Hematopoietic multipotent progenitor cell treated with erythropoietin and hydrocortisone succinate and interleukin-3 and kit ligand, for 8 days (in vitro differentiated cells): Measurements from ENCODE around the gene PAX7.

ENCODE experiments used
- DNase-seq: peaks from one replicate; pipeline ENCODE4 v3.0.0-alpha.2; 2015

PAX7 gene

DNA sequence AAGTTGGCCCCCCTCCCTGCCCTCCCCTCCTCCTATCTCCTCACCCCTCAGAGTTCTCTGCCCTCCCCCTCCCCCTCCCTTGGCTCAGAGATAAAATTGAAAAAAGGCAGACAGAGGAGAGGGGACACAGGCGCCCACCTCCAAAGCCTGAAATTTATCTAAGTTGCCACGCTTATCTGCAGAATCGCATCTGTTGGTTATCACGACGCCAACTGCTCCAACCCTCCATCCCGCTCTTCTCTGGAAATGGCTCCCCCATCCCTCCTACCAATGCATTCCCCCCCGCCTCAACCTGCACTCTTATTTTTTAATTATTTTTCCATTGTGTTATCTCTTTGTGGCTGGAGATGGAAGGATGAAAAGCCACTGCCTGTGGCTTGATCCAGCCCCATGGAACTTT lies 138.5 kb downstream of the PAX7 start:
- DNase-seq = no peak

DNA sequence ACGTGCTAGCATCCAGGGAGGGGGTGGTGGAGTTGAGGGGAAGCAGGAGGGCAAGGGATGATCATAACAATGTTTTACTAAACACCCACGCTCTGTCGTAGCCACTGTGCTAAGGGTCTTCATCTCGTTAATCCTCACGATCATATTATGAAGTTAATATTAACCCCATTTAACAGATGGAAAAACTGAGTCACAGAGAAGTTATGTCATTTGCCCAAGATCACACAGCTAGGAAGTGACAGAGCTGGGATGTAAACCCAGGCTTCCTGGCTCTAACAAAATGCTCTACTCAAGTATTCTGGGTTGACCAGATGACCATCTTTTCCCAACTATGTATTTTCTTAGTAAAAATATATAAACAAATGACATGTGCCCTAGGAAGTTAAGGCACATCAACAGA lies 140.2 kb downstream of the PAX7 start:
- no peak for DNase-seq

DNA sequence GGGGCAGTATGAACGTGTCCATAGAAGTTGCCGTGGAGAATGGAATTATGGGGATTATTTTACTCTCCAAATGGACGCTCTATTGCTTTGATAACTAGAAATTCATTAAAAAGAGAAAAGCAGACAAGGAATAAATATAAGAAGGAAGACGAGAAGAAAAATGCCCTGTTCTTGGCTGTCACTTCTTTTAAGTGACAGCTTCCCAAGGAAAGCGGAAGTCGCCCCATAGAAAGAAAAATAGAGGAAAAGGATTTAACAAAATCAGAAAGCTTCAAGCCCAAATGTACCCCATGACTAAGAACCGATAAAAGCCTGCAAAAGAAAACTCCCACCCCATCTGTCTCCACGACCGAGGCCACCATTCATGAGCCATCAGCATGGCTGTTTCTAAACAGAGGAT lies 143.1 kb downstream of the PAX7 start:
- no peak for DNase-seq

DNA sequence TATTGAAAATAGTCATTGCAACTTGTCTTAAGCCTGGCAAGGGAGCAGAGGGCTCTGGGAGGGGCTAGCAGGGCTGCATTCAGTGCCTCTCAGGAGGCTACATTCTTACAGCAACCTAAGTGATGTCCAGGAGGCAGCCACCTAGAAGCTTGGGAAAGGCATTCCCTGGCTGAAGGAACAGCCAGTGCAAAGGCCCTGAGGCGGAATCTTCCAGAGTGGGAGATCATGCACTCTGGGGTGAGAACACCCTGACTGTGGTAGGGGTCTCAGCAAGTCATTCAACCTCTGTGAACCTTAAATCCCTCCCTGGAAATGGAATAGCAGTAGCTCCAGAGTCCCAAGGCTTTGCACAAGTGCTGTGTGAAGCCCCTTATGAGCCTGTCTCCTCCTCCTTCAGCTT lies 144.7 kb downstream of the PAX7 start:
- no peak for DNase-seq

DNA sequence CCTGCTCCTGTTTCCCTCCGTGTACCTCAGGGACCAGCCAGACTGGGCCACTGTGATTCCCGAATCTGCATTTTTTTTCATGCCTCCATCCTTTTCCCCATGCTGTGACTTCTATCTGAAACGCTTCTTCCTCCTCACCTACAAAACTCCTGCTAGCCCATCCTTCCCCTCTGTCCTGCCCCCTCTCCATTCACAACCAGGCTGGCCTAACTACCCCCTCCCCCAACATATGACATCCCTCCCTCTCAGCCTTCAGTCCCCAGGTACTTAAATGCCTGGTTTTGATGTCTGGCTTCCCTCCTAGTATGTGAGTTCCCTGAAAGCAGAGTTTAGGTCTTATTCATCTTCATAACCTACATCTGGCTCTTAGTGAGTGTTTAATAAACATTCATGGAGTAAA lies 146.1 kb downstream of the PAX7 start:
- DNase-seq = no peak

DNA sequence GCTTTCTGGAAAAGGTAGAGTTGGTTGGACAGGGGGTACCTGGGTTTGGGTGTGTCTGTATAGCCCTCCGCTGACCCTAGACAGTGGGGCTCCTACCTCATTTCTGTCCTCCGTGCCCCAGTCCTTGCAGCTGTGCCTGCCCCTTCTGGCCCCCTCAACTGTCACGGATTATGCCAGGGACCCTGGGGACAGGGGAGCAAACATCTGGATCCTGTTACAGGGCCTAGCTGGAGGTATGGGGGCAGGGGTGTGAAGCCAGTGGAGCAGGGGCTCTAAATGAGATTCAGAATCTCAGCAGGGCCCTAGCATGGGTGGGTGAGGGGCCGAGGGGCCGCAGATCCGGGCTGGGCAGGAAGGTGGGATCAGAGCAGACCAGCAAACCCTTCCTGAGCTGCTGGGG lies 147.8 kb downstream of the PAX7 start:
- no peak for DNase-seq

DNA sequence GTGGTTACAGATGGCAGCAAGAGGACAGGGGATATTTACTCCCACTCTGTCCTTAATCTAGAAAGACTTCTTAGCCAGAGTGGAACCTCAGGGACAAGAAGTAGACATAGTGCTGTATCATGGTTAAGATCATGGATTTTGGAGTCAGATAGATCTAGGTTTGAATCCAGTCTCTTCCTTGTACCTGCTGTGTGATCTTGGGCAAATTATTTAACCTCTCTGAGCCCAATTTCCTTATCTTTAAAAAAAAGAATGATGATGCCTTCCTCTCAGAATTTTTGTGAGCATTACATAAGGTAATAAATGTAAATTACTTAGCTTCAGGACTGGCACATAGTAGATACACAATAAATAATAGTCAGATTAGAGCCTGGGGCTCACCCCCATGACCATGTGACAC lies 150.4 kb downstream of the PAX7 start:
- DNase-seq = no peak

DNA sequence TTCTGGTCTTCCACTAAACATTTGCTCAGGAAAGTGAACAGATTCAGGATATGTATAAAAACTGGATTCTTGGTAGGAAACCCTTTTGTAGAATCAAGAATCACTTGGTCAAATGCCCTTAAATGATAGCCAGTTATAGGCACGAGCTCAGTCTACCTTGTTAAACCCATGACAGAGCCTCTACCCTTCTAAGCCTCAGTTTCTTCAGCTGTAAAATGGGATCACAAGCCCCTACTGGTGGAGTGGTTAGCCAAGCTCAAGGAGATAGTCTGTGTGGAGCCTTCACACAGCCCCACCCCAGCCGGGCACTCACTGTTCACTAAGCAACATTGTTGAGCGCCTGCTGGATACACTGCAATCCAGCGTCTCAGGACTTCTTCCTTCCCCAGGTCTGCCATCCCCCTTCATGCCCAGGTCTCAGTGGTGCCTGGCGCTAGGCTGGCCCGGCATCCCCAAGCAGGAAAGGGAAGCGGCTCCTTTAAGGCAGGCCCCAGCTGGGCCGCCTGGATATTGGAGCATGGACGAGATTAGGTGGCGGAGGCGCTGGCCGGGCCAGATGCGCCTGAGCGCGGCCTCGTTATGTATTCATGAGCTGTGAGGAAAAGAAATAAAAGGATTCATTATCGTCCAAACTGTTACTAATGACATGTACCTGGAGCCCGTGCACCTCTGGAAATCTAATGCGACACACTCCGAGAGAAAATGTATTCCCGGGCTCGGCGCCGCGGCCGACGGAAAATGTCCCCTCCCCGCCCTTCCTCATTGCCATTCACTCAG lies 153.2 kb downstream of the PAX7 start:
- DNase-seq = no peak

DNA sequence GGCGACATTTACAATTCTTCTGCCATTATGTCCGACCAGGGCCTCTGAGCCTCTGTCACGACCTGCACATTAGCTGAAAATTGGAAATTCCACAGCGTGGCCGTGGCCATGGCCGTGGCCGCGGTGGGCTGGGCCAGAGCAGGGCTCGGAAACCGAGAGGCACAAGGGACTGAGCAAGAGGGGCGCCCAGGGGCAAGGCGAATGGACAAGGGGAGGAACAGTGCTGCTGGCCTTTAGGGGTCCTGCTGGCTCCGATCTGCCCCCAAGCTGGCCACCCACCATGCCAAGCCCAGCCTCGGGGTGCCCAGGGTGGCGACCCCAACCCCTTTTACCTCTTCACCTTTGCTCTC lies 153.8 kb downstream of the PAX7 start:
- no peak for DNase-seq

DNA sequence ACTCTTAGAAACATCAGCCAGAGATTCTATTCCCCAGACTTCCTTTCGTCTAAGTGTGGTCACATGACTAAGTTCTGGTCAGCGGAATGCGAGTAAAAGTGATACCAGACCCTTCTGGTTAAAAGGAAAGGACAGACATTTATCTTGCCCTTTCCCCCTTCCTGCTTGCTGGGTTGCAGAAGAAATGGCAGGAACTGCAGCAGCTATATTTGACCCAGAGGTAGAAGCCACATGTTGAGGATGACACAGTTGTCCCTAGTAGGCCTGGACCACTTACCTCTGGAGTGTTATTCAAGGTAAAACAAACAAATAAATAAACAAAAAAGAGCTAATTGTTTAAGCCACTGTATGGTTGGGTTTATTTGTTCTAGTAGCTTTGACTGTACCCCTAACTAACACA lies 155.5 kb downstream of the PAX7 start:
- DNase-seq = no peak

DNA sequence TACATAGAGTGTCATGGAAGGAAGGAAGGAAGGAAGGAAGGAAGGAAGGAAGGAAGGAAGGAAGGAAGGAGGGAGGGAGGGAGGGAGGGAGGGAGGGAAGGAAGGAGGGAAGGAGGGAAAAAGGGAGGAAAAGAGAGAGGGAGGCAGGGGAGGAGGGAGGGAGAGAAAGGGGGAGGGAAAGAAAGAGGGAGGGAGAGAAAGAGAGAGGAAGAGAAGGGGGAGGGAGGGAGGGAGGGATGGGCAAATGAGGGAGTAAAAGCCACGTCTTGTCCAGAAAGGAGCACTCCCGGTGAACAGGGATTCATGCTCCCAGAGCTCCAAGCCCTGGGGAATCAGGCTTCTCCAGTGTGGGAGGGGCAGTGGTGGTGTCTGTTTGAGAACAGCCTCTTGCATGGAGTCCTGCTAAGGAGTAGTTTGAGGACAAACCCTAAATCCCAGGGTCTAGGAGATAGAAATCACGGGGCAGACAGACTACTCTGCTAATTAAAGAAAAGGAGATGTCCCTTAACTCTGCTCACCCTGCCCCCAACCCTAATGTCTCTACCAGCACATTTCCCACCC lies 157.3 kb downstream of the PAX7 start:
- DNase-seq = no peak

DNA sequence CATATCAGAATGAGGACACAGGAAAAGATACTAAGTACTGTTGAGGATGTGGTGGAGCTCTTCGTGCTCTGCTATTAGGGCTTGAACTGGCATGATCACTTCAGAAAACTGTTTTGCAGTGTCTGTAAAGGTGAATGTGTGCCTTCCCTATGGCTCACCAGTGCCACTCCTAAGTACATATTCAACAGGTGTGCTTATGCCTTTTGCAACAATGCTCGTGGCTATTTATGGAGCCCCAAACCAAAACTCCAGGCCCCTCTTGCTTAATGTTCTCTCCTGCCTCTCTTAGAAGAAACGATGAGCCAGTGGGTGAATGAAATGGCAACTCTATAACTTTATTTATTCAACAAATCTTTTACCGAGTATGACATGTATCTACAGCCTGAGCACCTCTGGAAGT lies 158.6 kb downstream of the PAX7 start:
- DNase-seq = no peak

DNA sequence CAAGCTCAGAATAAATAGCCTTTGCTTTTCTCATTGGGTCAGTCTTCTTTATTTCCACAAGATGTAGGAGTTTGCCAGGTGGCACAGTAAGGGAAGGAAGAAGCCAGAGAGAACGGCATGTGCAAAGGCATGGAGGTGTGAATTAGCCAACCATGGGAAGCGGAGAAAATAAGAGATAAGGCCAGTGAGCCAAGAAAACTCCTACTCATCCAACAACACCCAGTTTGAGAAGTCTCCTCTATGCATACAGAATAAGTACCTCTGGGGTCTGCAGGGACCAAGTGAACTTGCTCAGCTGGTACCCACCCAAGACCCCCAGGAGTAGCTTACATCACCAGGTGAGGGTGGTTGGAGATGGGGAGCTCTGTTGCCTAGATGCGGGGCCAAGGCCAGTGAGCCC lies 162.1 kb downstream of the PAX7 start:
- DNase-seq = no peak

DNA sequence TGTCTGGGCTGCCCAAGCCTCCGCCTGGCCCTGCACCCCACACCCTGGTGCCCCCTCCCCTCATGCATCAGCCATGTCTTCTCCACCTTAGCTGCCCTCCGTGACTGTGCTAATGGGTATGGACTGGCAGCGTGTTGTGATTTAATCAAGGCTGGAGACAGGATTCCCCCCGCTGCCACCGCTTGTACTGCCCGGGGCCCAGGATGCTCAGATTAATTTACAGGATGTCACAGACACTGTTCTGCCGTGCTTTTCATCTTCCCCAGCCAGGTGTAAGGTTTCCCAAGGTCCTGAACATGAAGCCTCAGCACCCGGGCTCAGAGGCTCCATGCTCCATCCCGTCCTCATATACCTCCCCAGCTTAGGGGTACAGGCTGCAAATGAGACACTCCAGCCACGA lies 162.5 kb downstream of the PAX7 start:
- DNase-seq = no peak

DNA sequence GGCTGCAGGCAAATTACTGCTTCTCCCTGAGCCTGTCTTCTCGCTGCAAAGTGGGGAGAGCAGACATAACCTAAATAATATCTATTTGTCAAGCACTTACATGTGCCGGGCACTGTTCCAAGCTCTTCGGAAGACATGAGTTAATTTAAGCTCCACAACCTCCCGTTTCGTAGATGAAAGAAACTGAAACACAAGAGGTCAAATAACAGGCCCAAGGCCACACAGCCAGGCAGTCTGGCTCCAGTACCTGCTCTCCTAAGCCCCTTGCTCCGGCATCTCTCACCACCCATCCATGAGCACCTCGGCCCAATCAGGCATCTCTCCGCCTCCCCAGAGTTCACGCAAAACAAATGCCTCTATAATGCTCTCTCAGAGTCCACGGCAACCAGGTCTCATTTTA lies 163.4 kb downstream of the PAX7 start:
- no peak for DNase-seq

DNA sequence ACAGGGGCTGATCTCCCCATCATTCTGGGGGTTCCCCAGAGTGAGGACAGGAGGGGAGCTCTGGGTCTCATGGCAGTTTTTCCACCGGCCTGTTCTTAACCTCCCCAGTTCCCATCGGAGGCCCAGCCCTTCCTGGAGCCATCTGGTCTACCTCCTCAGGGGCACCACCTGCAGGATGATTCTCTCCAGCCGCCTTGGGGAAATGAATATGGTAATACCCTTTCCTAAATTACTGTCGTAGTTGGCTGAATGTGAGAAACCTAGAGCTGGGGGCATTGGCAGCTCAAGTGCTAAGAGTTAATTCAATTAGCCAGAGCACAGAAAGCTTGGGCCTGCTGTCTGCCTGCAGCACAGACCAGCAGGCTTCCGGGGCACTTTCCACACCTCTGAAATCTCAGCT lies 163.9 kb downstream of the PAX7 start:
- DNase-seq = no peak

DNA sequence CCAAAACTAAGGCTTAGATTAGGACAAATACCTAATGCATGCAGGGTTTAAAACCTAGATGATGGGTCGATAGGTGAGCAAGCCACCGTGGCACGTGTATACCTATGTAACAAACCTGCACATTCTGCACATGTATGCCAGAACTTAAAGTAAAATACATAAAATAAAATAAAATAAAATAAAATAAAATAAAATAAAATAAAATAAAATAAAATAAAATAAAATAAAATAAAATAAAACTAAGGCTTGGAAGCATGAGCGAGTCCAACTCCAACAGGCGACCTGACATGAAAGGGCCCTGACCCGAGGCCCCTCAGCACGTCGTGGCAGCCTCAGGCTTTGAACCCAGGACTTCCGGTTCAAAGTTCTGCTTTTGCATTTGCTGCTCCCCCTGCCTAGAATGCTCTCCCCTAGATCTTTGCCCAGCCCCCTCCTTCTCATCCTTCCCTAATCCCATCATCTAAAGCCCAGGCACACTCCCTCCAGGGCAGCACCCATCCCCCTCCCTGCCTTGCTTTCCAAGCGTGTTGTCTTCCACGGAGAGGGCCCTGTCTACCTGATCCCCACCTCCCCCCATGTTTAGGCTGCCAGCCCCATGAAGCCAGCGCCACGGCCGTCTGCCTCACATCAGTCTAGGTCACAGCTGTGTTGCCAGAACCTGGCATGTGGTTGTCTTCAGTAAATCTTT lies 164.5 kb downstream of the PAX7 start:
- DNase-seq = no peak

DNA sequence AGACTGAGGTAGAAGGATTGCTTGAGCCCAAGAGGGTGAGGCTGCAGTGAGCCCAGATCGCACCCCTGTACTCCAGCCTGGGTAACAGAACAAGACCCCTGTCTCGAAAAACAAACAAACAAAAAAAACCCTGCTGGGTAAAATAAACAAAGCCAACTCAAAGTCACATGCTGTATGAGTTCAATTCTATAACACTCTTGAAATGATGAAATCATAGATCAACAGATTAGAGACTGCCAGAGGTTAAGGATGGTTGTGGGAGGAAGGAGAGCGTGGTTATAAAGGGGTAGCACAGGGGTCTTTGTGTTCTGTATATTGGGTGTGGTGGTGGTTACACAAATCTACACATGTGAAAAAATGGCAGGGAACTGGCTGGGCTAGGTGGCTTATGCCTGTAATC lies 166.3 kb downstream of the PAX7 start:
- no peak for DNase-seq
